ENCODE data around the gene ATL3. TPM values are rescaled to one million over a fixed set of nuclear protein-coding genes. Genes with fewer than 3 reads are reported as not detected.
"Not testable (repeated sequence)": the region's sequence is repeated elsewhere in the genome, so short reads cannot be mapped to it uniquely, and the experiment has no call there.

The ATL3 gene, protein sequence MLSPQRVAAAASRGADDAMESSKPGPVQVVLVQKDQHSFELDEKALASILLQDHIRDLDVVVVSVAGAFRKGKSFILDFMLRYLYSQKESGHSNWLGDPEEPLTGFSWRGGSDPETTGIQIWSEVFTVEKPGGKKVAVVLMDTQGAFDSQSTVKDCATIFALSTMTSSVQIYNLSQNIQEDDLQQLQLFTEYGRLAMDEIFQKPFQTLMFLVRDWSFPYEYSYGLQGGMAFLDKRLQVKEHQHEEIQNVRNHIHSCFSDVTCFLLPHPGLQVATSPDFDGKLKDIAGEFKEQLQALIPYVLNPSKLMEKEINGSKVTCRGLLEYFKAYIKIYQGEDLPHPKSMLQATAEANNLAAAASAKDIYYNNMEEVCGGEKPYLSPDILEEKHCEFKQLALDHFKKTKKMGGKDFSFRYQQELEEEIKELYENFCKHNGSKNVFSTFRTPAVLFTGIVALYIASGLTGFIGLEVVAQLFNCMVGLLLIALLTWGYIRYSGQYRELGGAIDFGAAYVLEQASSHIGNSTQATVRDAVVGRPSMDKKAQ
- total RNA-seq = 10 to 100 TPM; 54.5 to 56.6 TPM
- long read RNA-seq, full-length matches to known transcripts = 22 of 38 reads
- long read RNA-seq, partial matches to known transcripts = 1 of 38 reads
- long read RNA-seq, other reads (novel, unspliced or antisense) = 15 of 38 reads

DNA sequence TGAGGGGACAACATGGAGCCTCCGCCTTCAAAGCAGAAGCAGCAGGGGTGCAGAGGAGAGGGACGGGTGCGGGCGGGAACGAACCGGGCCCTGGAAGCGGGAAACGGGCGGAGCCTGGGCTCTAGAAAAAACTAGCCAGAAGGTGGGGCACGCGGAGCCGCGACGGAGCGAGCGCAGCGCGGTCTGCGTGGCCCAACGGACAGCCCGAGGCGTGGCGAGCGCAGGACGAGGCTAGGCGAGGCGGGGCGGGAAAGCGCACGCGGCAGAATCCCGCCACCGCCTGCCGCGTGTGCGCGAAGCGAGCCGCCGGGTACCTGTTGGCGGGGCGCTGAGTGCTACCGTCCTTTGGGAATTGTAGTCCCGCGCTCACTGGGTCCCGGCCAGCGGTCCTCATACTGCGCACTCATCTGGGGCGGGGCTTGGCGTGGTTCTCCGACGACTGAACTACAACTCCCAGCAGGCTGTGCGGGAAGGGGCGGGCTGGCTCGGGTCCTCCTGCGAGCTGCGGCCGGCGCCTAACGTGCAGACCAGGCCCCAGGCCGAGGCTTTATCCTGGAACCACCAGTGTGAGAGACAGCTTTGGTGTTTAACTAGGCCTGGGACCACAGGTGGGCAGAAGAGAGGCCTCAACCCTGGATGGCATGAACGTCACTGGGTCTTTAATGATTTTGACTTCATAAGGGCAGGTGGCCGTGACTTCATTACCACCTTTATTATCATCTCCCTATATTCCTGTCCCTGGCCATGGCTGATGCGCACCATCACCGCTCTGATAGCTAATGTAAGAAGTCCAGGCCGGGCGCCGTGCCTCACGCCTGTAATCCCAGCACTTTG, at the start of gene ATL3:
TSS of gene ATL3 (minus strand) at position 55 of the 834 bp plus-strand sequence. CDS start at position 14, 41 bp downstream.
- peak; percentile 97 to 99 for DNase-seq
- intact Hi-C loops (cut with DNase I, micrococcal nuclease) = no loop called here
- ATAC-seq = peak; percentile 90

DNA sequence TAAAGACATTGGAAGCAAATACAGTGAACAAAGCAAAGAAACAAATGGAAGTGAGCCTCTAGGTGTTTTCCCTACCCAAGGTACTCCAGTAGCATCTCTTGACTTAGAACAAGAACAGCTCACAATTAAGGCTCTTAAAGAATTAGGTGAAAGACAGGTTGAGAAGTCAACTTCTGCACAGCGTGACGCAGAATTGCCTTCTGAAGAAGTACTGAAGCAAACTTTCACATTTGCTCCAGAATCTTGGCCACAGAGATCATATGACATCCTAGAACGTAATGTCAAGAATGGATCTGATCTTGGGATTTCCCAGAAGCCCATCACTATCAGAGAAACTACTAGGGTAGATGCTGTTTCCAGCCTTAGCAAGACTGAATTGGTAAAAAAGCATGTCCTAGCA, 49.4 kb upstream of the ATL3 start:
- DNase-seq (no peak), ATAC-seq (no peak)
- intact Hi-C loops (cut with DNase I, micrococcal nuclease) = no loop called here

DNA sequence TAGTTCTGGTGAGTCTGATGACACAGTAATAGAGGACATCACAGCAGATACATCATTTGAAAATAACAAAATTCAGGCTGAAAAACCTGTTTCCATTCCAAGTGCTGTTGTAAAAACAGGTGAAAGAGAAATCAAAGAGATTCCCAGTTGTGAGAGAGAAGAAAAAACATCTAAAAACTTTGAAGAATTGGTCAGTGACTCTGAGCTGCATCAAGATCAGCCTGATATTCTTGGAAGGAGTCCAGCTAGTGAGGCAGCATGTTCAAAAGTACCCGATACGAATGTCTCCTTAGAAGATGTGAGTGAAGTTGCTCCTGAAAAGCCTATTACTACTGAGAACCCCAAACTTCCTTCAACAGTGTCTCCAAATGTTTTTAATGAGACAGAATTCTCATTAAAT, 48.8 kb upstream of the ATL3 start:
- intact Hi-C loops (cut with DNase I, micrococcal nuclease) = no loop called here
- DNase-seq = no peak
- ATAC-seq = no peak

DNA sequence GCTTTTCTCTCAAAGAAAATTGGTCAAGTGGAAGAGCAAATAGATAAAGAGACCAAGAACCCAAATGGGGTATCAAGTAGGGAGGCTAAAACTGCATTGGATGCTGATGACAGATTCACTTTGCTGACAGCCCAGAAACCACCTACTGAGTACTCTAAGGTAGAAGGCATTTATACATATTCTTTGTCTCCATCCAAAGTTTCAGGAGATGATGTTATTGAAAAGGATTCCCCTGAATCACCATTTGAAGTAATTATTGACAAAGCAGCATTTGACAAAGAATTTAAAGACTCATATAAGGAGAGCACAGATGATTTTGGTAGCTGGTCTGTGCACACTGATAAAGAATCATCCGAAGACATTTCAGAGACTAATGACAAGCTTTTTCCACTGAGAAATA, 47.8 kb upstream of the ATL3 start:
- ATAC-seq (no peak), DNase-seq (no peak)
- intact Hi-C loops (cut with DNase I, micrococcal nuclease) = no loop called here

DNA sequence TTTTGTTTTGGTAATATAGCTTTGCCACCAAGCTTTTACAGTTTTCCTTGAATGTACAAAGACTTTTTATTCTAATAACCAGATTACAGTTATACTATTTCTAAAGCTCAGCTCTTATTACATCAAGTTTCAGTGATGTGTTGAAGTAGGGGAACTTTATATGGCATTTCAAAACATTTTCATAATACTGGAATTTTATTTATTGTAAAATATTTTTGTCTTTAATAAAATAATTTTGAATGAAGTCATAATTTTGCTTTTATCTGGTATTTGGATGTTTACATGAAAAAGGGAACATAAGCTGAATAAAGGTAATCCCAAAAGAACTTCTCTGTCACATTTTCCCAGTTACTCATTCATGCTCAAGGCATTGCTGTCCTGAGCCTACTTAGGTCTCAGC, 44.9 kb upstream of the ATL3 start:
- no peak for ATAC-seq

DNA sequence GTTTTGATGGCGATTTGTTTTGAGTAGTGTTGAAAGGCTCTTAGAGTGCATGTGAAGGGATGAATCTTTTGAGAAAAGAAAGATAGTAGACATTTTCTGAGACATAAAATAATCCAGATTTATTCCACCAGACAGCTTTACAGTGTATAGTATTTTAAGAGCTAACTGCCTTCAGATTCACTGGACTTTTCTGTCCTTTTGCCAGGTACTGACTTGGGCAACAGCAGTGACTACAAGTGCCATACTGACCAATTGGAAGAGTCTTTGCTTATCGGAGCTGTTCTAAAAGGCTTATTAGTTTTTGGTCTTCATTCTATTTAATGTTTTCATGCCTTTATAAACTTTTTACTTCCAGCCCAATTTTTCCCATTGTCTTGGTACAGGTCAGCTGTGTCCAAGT, 42.6 kb upstream of the ATL3 start:
- ATAC-seq (no peak), DNase-seq (no peak)
- intact Hi-C loops (cut with DNase I, micrococcal nuclease) = no loop called here

More for the DNA sequence above, 44.9 kb upstream of the ATL3 start:
- DNase-seq = no peak
- intact Hi-C loops (cut with DNase I, micrococcal nuclease) = no loop called here

DNA sequence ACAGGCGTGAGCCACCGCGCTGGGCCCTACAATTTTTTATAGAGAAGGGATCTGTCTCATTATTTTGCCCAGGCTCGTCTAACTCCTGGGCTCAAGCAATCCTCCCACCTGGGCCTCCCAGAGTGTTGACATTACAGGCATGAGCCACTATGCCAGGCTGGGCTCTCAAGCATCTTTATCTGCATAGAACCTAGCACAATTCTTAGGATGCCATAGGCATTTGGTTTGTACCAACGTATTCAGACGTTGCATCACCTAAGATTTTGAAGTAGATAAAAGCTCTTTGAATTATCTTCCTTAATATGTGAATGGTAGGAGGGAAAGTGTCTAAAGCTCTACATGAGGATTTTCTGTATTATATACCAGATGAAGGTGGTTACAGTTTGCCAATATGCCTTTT, 40.7 kb upstream of the ATL3 start:
- no peak for ATAC-seq
- intact Hi-C loops (cut with DNase I, micrococcal nuclease) = no loop called here
- DNase-seq = no peak

DNA sequence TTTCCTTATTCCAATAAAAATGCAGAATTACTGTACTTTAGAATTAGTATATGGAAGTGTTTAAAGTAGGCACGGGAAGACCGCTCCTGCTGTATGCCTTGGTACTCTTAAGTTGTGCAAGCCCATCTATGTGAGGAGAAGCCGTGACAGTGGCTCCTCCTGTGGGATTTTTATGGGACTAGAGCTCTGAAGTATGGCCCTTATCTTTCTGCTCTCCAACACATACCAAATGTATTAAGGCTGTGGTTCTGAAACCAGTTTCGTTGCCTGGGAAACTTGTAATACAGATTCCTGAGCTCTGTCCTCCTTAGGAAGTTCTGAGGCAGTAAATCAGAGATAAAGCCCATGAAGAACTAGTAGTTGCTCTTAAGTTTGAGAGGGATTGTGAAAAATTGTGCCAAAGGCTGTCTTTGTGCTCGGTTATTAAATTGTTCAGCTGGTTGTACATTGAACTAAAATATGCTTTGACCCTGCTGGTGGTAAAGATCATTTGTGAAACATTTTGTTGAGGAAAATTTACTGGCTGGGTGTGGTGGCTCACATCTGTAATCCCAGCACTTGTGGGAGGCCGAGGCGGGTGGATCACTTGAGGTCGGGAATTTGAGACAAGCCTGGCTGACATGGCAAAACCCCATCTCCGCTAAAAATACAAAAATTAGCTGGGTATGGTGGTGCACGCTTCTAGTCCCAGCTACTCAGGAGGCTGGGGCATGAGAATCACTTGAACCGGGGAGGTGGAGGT, 39.5 kb upstream of the ATL3 start:
- intact Hi-C loops (cut with DNase I, micrococcal nuclease) = no loop called here
- ATAC-seq (peak; percentile 88), DNase-seq (peak in 1 of 2 donors; percentile 13)

DNA sequence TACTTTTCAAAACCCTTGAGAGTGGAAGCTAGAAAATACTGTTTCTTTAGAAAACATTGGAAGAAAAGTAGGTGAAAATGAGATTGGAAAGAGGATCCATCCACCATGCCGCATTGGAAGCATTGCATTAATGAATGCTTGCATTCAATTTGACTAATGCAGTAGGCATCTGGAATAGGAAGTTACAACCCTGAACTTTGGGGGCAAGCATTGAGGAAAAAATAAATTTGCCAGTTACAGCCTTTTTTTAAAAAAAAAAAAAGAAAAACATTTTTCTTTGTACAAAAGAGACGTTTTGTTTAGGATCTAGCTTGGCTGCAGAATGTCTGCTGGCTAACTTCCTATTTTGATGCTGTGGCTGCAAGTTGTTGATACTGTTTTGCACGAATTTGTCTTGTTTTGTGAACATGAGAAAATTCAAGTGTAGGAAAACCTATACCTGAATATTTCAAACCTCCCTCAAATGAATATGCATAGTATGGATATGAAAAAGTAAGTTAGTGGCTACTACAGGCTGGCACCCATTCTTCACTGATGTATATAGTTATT, 38.2 kb upstream of the ATL3 start:
- ATAC-seq = no peak
- DNase-seq = no peak
- intact Hi-C loops (cut with DNase I, micrococcal nuclease) = no loop called here

DNA sequence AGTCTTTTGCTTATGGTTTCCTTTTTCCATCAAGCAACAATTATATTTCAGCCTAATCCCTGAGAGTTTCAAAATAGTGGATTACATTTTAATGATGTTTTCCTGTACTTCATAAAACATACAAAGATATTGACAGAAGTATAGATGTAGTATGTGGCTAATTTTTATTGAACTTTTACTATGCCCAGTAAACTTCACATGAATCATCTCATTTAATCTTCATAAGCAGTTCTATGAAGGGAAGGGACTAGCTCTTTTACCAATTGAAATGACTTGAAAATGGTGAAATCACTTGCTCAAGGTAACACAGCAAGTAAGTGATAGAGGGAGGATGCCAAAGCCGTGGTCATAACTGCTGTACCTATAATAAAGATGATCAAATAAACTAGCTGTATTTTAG, 37.6 kb upstream of the ATL3 start:
- intact Hi-C loops (cut with DNase I, micrococcal nuclease) = no loop called here
- ATAC-seq (no peak), DNase-seq (no peak)

DNA sequence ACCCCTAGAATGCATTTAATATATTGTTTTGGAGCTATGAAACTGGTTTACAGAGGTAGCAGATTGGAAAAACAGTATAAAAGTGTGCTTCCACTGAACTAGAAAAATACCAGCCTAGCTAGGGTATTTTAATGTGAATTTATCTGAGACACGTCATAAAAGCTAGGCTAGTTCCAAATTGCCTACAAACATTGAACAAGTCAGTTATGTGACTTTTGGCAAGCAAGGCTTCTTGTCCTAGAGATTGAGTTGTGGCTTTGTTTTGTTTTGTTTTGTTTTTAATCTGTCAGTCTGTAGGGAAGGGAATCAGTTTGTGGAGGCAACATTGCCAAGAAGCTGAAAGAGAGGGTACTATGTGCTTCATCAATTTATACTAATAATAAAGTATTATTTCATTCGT, 34.4 kb upstream of the ATL3 start:
- ATAC-seq (no peak), DNase-seq (no peak)
- intact Hi-C loops (cut with DNase I, micrococcal nuclease) = no loop called here

DNA sequence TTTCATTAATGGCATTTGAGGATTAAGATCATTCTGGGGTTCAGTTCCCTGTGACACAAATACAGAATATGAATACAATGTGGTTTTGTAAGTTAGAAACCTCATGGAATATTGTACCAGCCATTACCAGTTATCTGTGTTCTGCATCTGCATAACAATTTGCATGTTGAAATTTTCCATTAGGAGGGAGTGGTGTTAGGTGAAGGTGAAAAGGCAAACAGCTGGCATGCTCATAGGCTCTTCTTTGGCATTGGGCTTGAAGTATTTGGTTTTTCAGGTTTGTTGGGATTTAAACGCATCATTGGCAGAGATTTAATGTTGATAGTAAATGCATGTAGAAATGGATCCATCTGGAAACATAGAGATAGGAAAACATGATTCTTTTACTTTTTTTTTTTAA, 28.7 kb upstream of the ATL3 start:
- intact Hi-C loops (cut with DNase I, micrococcal nuclease) = no loop called here
- no peak for ATAC-seq
- no peak for DNase-seq

DNA sequence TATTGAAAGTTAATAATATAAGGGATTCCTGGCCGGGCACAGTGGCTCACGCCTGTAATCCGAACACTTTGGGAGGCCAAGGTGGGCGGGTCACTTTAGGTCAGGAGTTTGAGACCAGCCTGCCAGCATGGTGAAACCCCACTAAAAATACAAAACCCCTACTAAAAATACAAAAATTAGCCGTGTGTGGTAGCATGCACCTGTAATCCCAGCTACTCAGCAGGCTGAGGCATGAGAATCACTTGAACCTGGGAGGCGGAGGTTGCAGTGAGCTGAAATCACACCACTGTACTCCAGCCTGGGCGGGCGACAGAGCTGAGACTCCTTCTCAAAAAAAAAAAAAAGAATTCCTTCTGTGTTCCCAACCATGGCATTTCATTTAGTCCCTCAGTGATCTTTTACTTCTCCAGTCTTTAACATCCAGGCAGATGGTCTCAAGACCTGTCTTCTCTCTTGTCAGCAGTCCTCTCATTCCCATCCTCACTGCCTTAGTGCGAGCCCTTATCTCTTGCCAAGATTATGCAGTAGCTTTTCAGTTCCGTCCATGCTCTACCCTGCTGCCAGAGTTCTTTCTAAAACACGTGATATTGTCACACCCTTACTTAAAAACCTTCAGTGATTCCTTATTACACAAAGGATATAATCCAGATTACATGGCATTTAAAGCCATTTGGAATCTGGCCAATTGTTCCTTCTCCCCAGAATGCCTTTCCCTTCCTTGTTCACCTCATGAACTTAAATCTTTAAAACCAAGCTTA, 28.0 kb upstream of the ATL3 start:
- DNase-seq (no peak), ATAC-seq (peak; percentile 98)
- intact Hi-C loops (cut with DNase I, micrococcal nuclease) = no loop called here

DNA sequence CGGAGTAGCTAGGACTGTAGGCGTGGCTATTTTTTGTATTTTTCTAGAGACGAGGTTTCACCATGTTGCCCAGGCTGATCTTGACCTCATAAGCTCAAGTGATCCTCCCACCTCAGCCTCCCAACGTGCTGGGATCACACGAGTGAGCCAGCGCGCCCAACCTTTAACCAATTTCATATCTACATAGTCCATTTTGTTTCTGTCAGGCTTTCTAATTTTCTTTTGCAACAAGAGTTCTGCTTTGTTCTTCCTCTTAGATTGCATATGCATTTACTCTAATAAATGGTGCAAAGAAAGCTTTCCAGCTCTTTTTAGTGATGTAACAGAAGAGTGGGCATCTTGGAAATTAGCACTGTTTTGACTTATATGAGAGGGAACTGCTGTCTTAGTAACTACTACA, 23.4 kb upstream of the ATL3 start:
- intact Hi-C loops (cut with DNase I, micrococcal nuclease) = no loop called here
- no peak for DNase-seq
- no peak for ATAC-seq

DNA sequence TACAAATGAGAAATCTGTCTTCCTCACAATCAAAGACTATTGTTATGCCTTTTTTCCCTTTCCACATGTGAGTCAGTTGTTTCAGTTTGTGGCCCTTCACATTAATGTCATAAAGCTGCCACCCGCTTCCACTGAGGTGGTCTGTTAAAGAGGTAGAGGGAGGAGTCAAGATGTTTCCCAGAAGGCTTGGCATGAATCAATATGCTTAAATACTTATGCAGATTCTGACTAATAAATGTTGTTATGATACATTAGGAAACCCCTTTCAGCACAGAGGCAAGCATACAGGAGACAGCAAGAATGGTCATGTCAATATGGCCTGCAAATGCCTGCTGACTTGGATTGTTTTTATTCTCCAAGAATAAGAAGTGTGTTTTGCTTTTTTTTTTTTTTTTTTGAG, 16.7 kb upstream of the ATL3 start:
- ATAC-seq (no peak), DNase-seq (no peak)
- intact Hi-C loops (cut with DNase I, micrococcal nuclease) = no loop called here

DNA sequence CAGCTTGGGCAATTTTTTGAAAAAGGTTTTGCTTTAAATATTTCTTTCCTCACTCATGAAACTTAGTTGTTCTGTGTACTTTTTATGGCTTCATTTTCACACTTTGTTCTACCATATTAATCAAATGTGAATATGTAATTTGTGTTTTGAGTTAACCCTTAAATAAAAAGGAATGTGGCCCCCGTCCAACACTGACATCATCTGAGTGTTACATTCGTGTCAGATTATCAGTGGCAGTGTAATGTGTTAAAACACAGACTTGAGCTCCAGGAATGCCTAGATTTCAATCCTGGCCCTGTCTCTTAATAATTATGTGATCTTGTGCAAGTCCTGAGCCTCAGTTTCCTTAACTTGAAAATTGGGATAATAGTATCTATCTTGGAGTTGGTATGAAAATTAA, 15.8 kb upstream of the ATL3 start:
- no peak for ATAC-seq
- no peak for DNase-seq
- intact Hi-C loops (cut with DNase I, micrococcal nuclease) = no loop called here

DNA sequence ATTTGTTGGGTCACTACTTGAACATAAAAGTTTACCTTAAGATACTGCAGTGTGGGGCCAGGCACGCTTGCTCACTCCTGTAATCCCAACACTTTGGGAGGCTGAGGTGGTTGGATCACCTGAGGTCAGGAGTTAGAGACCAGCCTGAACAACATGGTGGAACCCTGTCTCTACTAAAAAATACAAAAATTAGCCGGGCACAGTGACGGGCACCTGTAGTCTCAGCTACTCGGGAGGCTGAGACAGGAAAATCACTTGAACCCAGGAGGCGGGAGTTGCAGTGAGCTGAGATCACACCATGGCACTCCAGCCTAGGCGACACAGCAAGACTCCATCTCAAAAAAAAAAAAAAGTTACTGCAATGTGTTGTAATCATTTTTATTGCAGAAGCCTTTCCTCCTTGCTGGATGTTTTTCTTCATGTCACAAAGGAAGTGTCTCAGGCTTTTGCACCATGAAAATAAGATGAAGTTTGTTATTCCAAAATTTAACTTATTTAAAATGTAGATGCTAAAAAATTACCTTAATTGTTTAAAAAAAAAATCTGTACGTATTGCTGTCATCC, 14.1 kb upstream of the ATL3 start:
- DNase-seq; ATAC-seq; intact Hi-C loops (cut with DNase I, micrococcal nuclease): not testable (repeated sequence)

Data from left colon (tissue), 2 donors.